ENCODE results near the gene SRSF7. TPM values are rescaled to one million over a fixed set of nuclear protein-coding genes. Genes with fewer than 3 reads are reported as not detected.

SRSF7 gene
- total and polyA plus RNA-seq, 2 donors (not counting 3 experiments of a cell fraction or from before 2014, with no cell fraction given): 165 to 202 TPM

- intact Hi-C loops (cut with micrococcal nuclease): no loop called here
- no peak for TF ChIP-seq JUN (IDR thresholded peaks at IDR 0.05; ENCODE audit: borderline replicate concordance, insufficient read depth, insufficient read length, low read depth)
- TF ChIP-seq GATA2 (IDR thresholded peaks at IDR 0.05; ENCODE audit: insufficient read depth, insufficient read length, low read depth, low read length): no peak
- no peak for TF ChIP-seq POLR2A (IDR thresholded peaks at IDR 0.05; ENCODE audit: low read depth, low read length)
- no peak for TF ChIP-seq FOS (IDR thresholded peaks at IDR 0.05; ENCODE audit: borderline replicate concordance, insufficient read depth, low read length)
- no peak for TF ChIP-seq CTCF (IDR thresholded peaks at IDR 0.05; ENCODE audit: extremely low read depth in 1 of 2, insufficient read depth in 1 of 2, low read depth in 1 of 2, low read length in 2 of 2)
- TF ChIP-seq EZH2 (IDR thresholded peaks at IDR 0.05; ENCODE audit: borderline replicate concordance, low read depth, low read length, severe bottlenecking): no peak
- no peak for TF ChIP-seq POLR2AphosphoS5 (IDR thresholded peaks at IDR 0.05; ENCODE audit: insufficient read depth, low read depth, low read length)
- TF ChIP-seq MYC (IDR thresholded peaks at IDR 0.05; ENCODE audit: low read depth, low read length): no peak
- no peak for TF ChIP-seq MAX (IDR thresholded peaks at IDR 0.05; ENCODE audit: insufficient read depth, insufficient read length)
- no peaks in the 10 kb centered on the region for H3K9me3 ChIP-seq (replicated peaks; ENCODE audit: control insufficient read depth, insufficient read depth, low read length)
- H3K9ac ChIP-seq (replicated peaks; ENCODE audit: extremely low read depth, insufficient read depth, low read length): no peak overlapping the region
- POLR2A ChIA-PET: no interaction called here
- no peaks in the 10 kb centered on the region for H3K36me3 ChIP-seq (ENCODE audit: control insufficient read depth in 2 of 2, extremely low read depth in 1 of 2, insufficient read depth in 2 of 2, low read length in 2 of 2)
- no peaks in the 10 kb centered on the region for H3K27me3 ChIP-seq (ENCODE audit: control insufficient read depth in 2 of 2, insufficient read depth in 2 of 2, low read length in 2 of 2)
- no peak overlapping the region for H2AFZ ChIP-seq (ENCODE audit: low read depth, low read length)
- no peak overlapping the region for H3K4me2 ChIP-seq (ENCODE audit: insufficient read depth, low read length)
- no TSS peak for BruUV-seq (replicated peaks)
- H4K20me1 ChIP-seq (replicated peaks; ENCODE audit: control insufficient read depth, extremely low read depth, insufficient read depth, low read length): no peaks in the 10 kb centered on the region
- CTCF ChIA-PET: interaction anchor here (2.0 to 5.0 kb wide), 3 partner anchors 120 to 408 kb away, joined by 6 to 58 read pairs (median 6); no protein-coding TSS in a partner anchor
- H3K9me1 ChIP-seq (replicated peaks; ENCODE audit: control insufficient read depth, extremely low read depth, insufficient read depth, low read length): no peaks in the 10 kb centered on the region
- H3K4me3 ChIP-seq (replicated peaks in 1 of 3; ENCODE audit: insufficient read depth in 1 of 3, low read depth in 1 of 3, low read length in 3 of 3): no peak overlapping the region
- no peak for DNase-seq (ENCODE audit: low read depth, low spot score)
- H3K79me2 ChIP-seq (ENCODE audit: control insufficient read depth, insufficient read depth, low read length): no peaks in the 10 kb centered on the region
- H3K4me1 ChIP-seq (ENCODE audit: control insufficient read depth, extremely low read depth, insufficient read depth, low read length): no peaks in the 10 kb centered on the region
- no peak for FAIRE-seq
- no peak overlapping the region for H3K27ac ChIP-seq (ENCODE audit: insufficient read depth, low read depth, low read length)
- dilution Hi-C loops (cut with MboI; ENCODE audit: extremely low pct_ligation_motif_present, low sequenced_read_pairs): no loop called here
These were observed 28.0 kb downstream of the SRSF7 start for GRCh38 chr2:38723173-38723572.

Measured in endothelial cell of umbilical vein (primary cell).